GM18499 (cell line): ENCODE data around the gene CNPPD1.

Source experiments
- ATAC-seq: cut with Tn5 transposase; IDR thresholded peaks from one replicate; pipeline ENCODE4 v1.9.1; 2021; ENCODE audit warnings: moderate number of reproducible peaks; ENCODE audit not compliant: insufficient read depth, unreplicated experiment

The CNPPD1 gene

GRCh38 chr2:219124381-219125110 is 52.2 kb downstream of the CNPPD1 start:
- no peak for ATAC-seq

GRCh38 chr2:219123356-219124135 is 53.2 kb downstream of the CNPPD1 start:
- no peak for ATAC-seq

- no peak for ATAC-seq
Measured at GRCh38 chr2:219122202-219122980, 54.3 kb downstream of the CNPPD1 start.
